Astrocyte (in vitro differentiated cells and primary cell): ENCODE results near the gene AKAP8. TPM values are rescaled to one million over a fixed set of nuclear protein-coding genes. Genes with fewer than 3 reads are reported as not detected.
A peak's percentile ranks its signal among the peaks of the same experiment; 100 is the strongest.

Experiments used
- DNase-seq: peaks from one replicate; pipeline ENCODE4 v3.0.0-alpha.2; 2010; ENCODE audit warnings: low read depth
- FAIRE-seq: peaks from 2 replicates; lab custom pipeline; 2011; peaks lifted over from hg19 to GRCh38; lab: Jason Lieb, UNC
- H2AFZ ChIP-seq: 2 replicates; pipeline ENCODE4 v1.6.0; 2012; ENCODE audit warnings: low read depth, low read length, inconsistent platforms
- H3K27ac ChIP-seq: 2 replicates; pipeline ENCODE4 v1.5.1; 2011; ENCODE audit warnings: low read depth, low read length, inconsistent platforms
- H3K27me3 ChIP-seq: 2 replicates; pipeline ENCODE4 v1.6.0; 2011; ENCODE audit warnings: low read length, inconsistent platforms; ENCODE audit not compliant: insufficient read depth
- H3K36me3 ChIP-seq: 2 replicates; pipeline ENCODE4 v1.5.1; 2011; ENCODE audit warnings: low read length, inconsistent platforms; ENCODE audit not compliant: insufficient read depth
- H3K4me1 ChIP-seq: 2 replicates; pipeline ENCODE4 v1.5.1; 2011; ENCODE audit warnings: low read length, inconsistent platforms; ENCODE audit not compliant: insufficient read depth
- H3K4me2 ChIP-seq: 2 replicates; pipeline ENCODE4 v1.6.0; 2012; ENCODE audit warnings: low read length, inconsistent platforms
- H3K4me3 ChIP-seq: 2 replicates; pipeline ENCODE4 v1.5.1; 2011; ENCODE audit warnings: low read depth, mild to moderate bottlenecking, low read length, inconsistent platforms; ENCODE audit not compliant: insufficient read depth
- H3K79me2 ChIP-seq: 2 replicates; pipeline ENCODE4 v1.6.0; 2012; ENCODE audit warnings: mild to moderate bottlenecking, low read length, inconsistent platforms; ENCODE audit not compliant: insufficient read depth
- H3K9ac ChIP-seq: 2 replicates; pipeline ENCODE4 v1.6.0; 2012; ENCODE audit warnings: mild to moderate bottlenecking, low read length, inconsistent platforms
- H3K9me3 ChIP-seq: 2 replicates; pipeline ENCODE4 v1.5.1; 2012; ENCODE audit warnings: low read depth, mild to moderate bottlenecking, low read length, inconsistent platforms; ENCODE audit not compliant: insufficient read depth
- H4K20me1 ChIP-seq: 2 replicates; pipeline ENCODE4 v1.6.0; 2012; ENCODE audit warnings: low read length, inconsistent platforms; ENCODE audit not compliant: insufficient read depth
- H3K27ac Mint-ChIP-seq: one replicate; pipeline ENCODE4 v1.8.0; 2021; ENCODE audit warnings: mild to moderate bottlenecking, mixed read lengths; ENCODE audit not compliant: unreplicated experiment
- H3K27me3 Mint-ChIP-seq: one replicate; pipeline ENCODE4 v1.8.0; 2021; ENCODE audit warnings: low read depth, mixed read lengths; ENCODE audit not compliant: unreplicated experiment
- H3K36me3 Mint-ChIP-seq: one replicate; pipeline ENCODE4 v1.8.0; 2021; ENCODE audit warnings: low read depth, mixed read lengths; ENCODE audit not compliant: unreplicated experiment
- H3K4me1 Mint-ChIP-seq: one replicate; pipeline ENCODE4 v1.8.0; 2021; ENCODE audit warnings: low read depth, mixed read lengths; ENCODE audit not compliant: unreplicated experiment
- H3K4me3 Mint-ChIP-seq: one replicate; pipeline ENCODE4 v1.8.0; 2021; ENCODE audit warnings: mild to moderate bottlenecking, moderate library complexity, mixed read lengths; ENCODE audit not compliant: unreplicated experiment
- H3K9me3 Mint-ChIP-seq: one replicate; pipeline ENCODE4 v1.8.0; 2021; ENCODE audit warnings: mild to moderate bottlenecking, mixed read lengths; ENCODE audit not compliant: unreplicated experiment
- EZH2 ChIP-seq: IDR thresholded peaks from 2 replicates; pipeline ENCODE4 v1.6.1; 2012; ENCODE audit warnings: mild to moderate bottlenecking, low read length, inconsistent platforms; ENCODE audit not compliant: insufficient read depth
- total RNA-seq: library from RNA; stranded (reverse); gene quantifications from 2 replicates; pipeline ENCODE4 v1.2.1, GENCODE V29; 2021
- TF ChIP-seq, protein P1 (sequence below): IDR thresholded peaks from 2 replicates; pipeline ENCODE4 v1.5.1; 2011; ENCODE audit warnings: low read depth, mild to moderate bottlenecking, inconsistent platforms, low read length, moderate library complexity; ENCODE audit not compliant: insufficient read depth

The AKAP8 gene
- total RNA-seq, 1 donor from 2014 or later = 40.1 TPM

DNA sequence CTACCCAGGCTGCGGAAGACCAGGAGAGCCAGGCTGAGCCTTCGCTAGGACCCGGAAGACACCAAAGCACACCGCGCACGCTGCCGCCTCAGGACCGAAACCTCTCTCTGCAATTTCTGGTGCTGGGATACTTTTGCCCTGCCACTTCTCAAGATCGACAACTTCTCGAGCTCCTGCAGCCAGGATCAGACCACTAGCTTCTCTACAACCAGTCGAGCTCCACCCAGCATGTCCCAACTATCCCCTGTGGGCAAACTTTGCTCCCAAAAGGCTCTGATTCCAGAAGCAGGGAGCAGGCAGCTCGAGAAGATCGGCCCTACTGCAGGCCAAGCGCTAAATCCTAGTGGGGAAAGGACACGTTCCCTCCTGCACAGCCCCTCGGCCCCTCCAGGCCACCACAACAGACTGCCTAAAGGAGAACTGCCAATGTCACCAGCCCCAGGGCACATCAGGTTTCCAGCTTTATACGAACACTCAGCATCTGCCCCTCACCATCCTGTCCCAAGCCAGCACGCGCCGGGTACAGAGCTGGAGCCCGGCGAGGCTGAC is 979 bp downstream of the AKAP8 start:
- DNase-seq = peak; percentile 16
- Mint-ChIP-seq H3K36me3 (peaks cover 3% of the 10 kb centered on the region), H3K4me3 (peak overlapping the region; percentile 93), H3K9me3 (no peaks in the 10 kb centered on the region), H3K27ac (peak overlapping the region; percentile 92), H3K27me3 (no peaks in the 10 kb centered on the region), H3K4me1 (peaks cover 26% of the 10 kb centered on the region)
- Histone ChIP-seq H3K4me2 (peak overlapping the region; percentile 97), H3K79me2 (peaks cover 62% of the 10 kb centered on the region), H3K27ac (peak overlapping the region; percentile 98), H3K27me3 (no peaks in the 10 kb centered on the region), H3K4me1 (peaks cover 27% of the 10 kb centered on the region), H3K9ac (peak overlapping the region; percentile 96), H3K4me3 (peak overlapping the region; percentile 95), H3K36me3 (peaks cover 3% of the 10 kb centered on the region), H2AFZ (peak overlapping the region; percentile 83), H3K9me3 (no peaks in the 10 kb centered on the region), H4K20me1 (peaks cover 49% of the 10 kb centered on the region)
- FAIRE-seq = no peak
- TF ChIP-seq, protein P1, sequence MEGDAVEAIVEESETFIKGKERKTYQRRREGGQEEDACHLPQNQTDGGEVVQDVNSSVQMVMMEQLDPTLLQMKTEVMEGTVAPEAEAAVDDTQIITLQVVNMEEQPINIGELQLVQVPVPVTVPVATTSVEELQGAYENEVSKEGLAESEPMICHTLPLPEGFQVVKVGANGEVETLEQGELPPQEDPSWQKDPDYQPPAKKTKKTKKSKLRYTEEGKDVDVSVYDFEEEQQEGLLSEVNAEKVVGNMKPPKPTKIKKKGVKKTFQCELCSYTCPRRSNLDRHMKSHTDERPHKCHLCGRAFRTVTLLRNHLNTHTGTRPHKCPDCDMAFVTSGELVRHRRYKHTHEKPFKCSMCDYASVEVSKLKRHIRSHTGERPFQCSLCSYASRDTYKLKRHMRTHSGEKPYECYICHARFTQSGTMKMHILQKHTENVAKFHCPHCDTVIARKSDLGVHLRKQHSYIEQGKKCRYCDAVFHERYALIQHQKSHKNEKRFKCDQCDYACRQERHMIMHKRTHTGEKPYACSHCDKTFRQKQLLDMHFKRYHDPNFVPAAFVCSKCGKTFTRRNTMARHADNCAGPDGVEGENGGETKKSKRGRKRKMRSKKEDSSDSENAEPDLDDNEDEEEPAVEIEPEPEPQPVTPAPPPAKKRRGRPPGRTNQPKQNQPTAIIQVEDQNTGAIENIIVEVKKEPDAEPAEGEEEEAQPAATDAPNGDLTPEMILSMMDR = no peak
- no peak for TF ChIP-seq EZH2

DNA sequence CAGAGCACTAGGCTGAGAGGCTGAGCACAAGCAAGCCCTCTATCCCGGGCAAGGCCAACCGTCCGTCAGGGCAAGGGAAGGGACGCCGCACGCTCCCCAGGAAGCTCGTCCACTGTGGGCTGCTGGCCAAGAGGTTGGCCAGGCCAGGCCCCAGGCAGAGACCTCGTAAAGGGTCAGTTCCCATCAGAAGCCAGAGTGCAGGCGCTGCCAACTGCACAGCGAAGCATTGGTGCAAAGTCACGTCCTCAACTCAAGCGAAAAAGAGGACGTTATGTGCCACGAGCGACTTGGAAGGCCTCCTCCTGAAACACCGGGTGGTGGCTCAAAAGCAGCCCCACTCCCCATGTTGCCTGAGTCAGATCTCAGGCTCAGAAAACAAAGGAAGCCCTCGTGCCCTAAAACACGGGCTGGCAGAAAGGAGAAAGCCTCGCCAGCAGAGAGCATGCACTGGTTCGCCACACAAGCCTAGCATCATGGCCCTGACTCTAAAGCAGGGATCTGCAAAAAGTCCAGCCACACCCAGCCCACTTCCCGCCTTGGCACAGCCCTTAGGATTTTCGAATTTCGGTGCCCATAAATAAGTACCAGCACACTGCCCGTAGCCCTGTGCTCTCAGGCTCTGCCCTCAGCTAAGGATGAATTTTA is 4.7 kb downstream of the AKAP8 start:
- DNase-seq (no peak), FAIRE-seq (no peak)
- Histone ChIP-seq H3K9ac (peak overlapping the region; percentile 35), H3K36me3 (peaks cover 20% of the 10 kb centered on the region), H3K9me3 (no peaks in the 10 kb centered on the region), H3K4me1 (peaks cover 20% of the 10 kb centered on the region), H3K4me2 (peak overlapping the region; percentile 47), H3K79me2 (peaks cover 85% of the 10 kb centered on the region), H3K4me3 (no peak overlapping the region), H2AFZ (no peak overlapping the region), H3K27me3 (no peaks in the 10 kb centered on the region), H3K27ac (no peak overlapping the region), H4K20me1 (peaks cover 81% of the 10 kb centered on the region)
- Mint-ChIP-seq H3K27ac (peak overlapping the region; percentile 53), H3K36me3 (peaks cover 15% of the 10 kb centered on the region), H3K4me3 (no peak overlapping the region), H3K9me3 (no peaks in the 10 kb centered on the region), H3K4me1 (peaks cover 17% of the 10 kb centered on the region), H3K27me3 (no peaks in the 10 kb centered on the region)
- TF ChIP-seq, protein P1 = no peak
- no peak for TF ChIP-seq EZH2
